ENCODE results near the gene MRPL2. TPM values are rescaled to one million over a fixed set of nuclear protein-coding genes. Genes with fewer than 3 reads are reported as not detected.

The MRPL2 gene
- total RNA-seq, 1 experiment from 2014 or later: 123 TPM

DNA sequence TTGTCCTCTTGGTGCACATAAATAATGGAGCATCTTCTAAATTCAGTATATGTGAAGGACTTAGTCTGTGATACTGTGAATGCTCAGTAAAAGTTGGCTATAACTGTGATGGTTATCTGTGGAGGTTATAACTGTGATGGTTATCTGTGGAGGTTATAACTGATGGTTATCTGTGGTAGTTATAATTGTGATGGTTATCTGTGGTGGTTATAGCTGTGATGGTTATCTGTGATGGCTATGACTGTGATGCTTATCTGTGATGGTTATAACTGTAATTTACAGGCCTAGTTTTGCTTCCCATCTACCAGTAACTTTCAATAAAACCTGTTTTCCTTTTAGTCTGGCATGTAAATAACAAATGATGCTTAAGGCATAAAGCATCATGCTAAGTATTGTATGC, 33.4 kb upstream of the MRPL2 start:
- H3K9me3 ChIP-seq (ENCODE audit: control insufficient read depth in 1 of 2, insufficient read depth in 1 of 2, low read depth in 1 of 2, low read length in 2 of 2): no peaks in the 10 kb centered on the region
- no peaks in the 10 kb centered on the region for H3K9me2 ChIP-seq (ENCODE audit: insufficient read depth)
- no peak overlapping the region for H3K9ac ChIP-seq (ENCODE audit: low read length)
- H3K4me1 ChIP-seq (ENCODE audit: control insufficient read depth in 1 of 2, insufficient read depth in 2 of 2, low read length in 2 of 2): peaks cover 48 to 86% of the 10 kb centered on the region in 2 experiments
- H4K20me1 ChIP-seq (ENCODE audit: insufficient read depth): no peaks in the 10 kb centered on the region; the same call in 1 of the 2 replicates
- TF ChIP-seq ZNF274 (IDR thresholded peaks at IDR 0.05; ENCODE audit: low read depth, low read length) (no peak), CEBPB (IDR thresholded peaks at IDR 0.05; ENCODE audit: low read depth) (no peak)
- peaks cover 82% of the 10 kb centered on the region for H3K79me2 ChIP-seq (ENCODE audit: insufficient read depth, low read length)
- RAD21 ChIA-PET (ENCODE audit: low non-redundant PET in 1 of 2, low total read pairs in 2 of 2, uncharacterized antibody in 2 of 2, unreplicated experiment in 2 of 2): no interaction called here
- H3K4me3 ChIP-seq (replicated peaks in 1 of 2; ENCODE audit: low read depth in 1 of 2, low read length in 2 of 2): no peak overlapping the region
- no peaks in the 10 kb centered on the region for H3K36me3 ChIP-seq (ENCODE audit: control insufficient read depth in 1 of 2, insufficient read depth in 2 of 2, low read length in 2 of 2)
- H3K27me3 ChIP-seq (ENCODE audit: insufficient read depth, low read length): no peaks in the 10 kb centered on the region
- intact Hi-C loops (cut with micrococcal nuclease): no loop called here
- H2AFZ ChIP-seq (ENCODE audit: low read depth, low read length, poor library complexity, severe bottlenecking): no peak overlapping the region
- no peak overlapping the region for H3K4me2 ChIP-seq (ENCODE audit: low read length)
- DNase-seq (ENCODE audit: low read depth, low spot score): no peak
- H3K27ac ChIP-seq (ENCODE audit: low read depth, low read length): no peak overlapping the region
- POLR2A ChIA-PET: no interaction called here
- no TSS peak for BruUV-seq (replicated peaks)
- CTCF ChIA-PET: no interaction called here
- no peak for ATAC-seq

DNA sequence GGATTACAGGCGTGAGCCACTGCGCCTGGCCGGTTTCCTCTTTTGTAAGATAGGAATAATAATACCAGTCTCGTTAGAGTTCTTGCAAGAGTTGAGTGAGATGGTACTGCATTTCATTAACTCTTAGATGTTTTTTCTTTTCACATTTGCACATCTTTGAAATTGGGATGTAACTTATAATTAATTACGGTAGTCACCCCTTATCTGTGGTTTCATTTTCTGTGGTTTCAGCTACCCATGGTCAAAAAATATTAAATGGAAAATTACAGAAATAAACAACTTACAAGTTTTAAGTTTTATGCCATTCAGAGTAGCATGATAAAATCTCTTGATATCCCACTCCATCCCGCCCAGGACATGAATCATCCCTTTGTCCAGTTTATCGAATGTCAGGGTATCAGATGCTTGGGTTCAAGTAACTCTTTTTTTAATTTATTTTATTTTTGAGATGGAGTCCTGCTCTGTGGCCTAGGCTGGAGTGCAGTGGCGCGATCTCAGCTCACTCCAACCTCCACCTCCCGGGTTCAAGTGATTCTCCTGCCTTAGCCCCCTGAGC, 32.3 kb upstream of the MRPL2 start:
- Histone ChIP-seq H2AFZ (ENCODE audit: low read depth, low read length, poor library complexity, severe bottlenecking) (no peak overlapping the region), H3K36me3 (ENCODE audit: control insufficient read depth in 1 of 2, insufficient read depth in 2 of 2, low read length in 2 of 2) (no peaks in the 10 kb centered on the region), H3K9ac (ENCODE audit: low read length) (no peak overlapping the region), H3K9me3 (ENCODE audit: control insufficient read depth in 1 of 2, insufficient read depth in 1 of 2, low read depth in 1 of 2, low read length in 2 of 2) (no peaks in the 10 kb centered on the region), H4K20me1 (ENCODE audit: insufficient read depth) (no peaks in the 10 kb centered on the region; the same call in 1 of the 2 replicates), H3K9me2 (ENCODE audit: insufficient read depth) (no peaks in the 10 kb centered on the region), H3K27ac (ENCODE audit: low read depth, low read length) (peak overlapping the region; percentile 56), H3K79me2 (ENCODE audit: insufficient read depth, low read length) (peaks cover 82% of the 10 kb centered on the region), H3K27me3 (ENCODE audit: insufficient read depth, low read length) (no peaks in the 10 kb centered on the region), H3K4me1 (ENCODE audit: control insufficient read depth in 1 of 2, insufficient read depth in 2 of 2, low read length in 2 of 2) (peaks cover 37 to 85% of the 10 kb centered on the region in 2 experiments), H3K4me2 (ENCODE audit: low read length) (no peak overlapping the region), H3K4me3 (replicated peaks in 1 of 2; ENCODE audit: low read depth in 1 of 2, low read length in 2 of 2) (no peak overlapping the region)
- no TSS peak for BruUV-seq (replicated peaks)
- no peak for ATAC-seq
- DNase-seq (ENCODE audit: low read depth, low spot score): no peak
- RAD21 ChIA-PET (ENCODE audit: low non-redundant PET in 1 of 2, low total read pairs in 2 of 2, uncharacterized antibody in 2 of 2, unreplicated experiment in 2 of 2): no interaction called here
- intact Hi-C loops (cut with micrococcal nuclease): no loop called here
- TF ChIP-seq SIN3A (IDR thresholded peaks at IDR 0.05; ENCODE audit: low read depth): no peak
- no peak for TF ChIP-seq EGR1 (IDR thresholded peaks at IDR 0.05; ENCODE audit: low read depth)
- TF ChIP-seq FOSL1 (IDR thresholded peaks at IDR 0.05; ENCODE audit: low read depth): no peak
- TF ChIP-seq EZH2phosphoT487 (IDR thresholded peaks at IDR 0.05; ENCODE audit: borderline replicate concordance): no peak
- TF ChIP-seq, protein P1, sequence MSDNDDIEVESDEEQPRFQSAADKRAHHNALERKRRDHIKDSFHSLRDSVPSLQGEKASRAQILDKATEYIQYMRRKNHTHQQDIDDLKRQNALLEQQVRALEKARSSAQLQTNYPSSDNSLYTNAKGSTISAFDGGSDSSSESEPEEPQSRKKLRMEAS (IDR thresholded peaks at IDR 0.05): no peak
- no peak for TF ChIP-seq ZNF274 (IDR thresholded peaks at IDR 0.05; ENCODE audit: low read depth, low read length)
- TF ChIP-seq, protein P2, sequence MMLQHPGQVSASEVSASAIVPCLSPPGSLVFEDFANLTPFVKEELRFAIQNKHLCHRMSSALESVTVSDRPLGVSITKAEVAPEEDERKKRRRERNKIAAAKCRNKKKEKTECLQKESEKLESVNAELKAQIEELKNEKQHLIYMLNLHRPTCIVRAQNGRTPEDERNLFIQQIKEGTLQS (IDR thresholded peaks at IDR 0.05): no peak
- TF ChIP-seq ZFX (IDR thresholded peaks at IDR 0.05): no peak
- no peak for TF ChIP-seq YY1 (IDR thresholded peaks at IDR 0.05; ENCODE audit: extremely low read depth, insufficient replicate concordance, low read depth, low read length)
- TF ChIP-seq, protein P3, sequence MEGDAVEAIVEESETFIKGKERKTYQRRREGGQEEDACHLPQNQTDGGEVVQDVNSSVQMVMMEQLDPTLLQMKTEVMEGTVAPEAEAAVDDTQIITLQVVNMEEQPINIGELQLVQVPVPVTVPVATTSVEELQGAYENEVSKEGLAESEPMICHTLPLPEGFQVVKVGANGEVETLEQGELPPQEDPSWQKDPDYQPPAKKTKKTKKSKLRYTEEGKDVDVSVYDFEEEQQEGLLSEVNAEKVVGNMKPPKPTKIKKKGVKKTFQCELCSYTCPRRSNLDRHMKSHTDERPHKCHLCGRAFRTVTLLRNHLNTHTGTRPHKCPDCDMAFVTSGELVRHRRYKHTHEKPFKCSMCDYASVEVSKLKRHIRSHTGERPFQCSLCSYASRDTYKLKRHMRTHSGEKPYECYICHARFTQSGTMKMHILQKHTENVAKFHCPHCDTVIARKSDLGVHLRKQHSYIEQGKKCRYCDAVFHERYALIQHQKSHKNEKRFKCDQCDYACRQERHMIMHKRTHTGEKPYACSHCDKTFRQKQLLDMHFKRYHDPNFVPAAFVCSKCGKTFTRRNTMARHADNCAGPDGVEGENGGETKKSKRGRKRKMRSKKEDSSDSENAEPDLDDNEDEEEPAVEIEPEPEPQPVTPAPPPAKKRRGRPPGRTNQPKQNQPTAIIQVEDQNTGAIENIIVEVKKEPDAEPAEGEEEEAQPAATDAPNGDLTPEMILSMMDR (IDR thresholded peaks at IDR 0.05 in 2 of 3, conservative IDR thresholded peaks at IDR 0.05 in 1 of 3; ENCODE audit: borderline replicate concordance in 1 of 3, insufficient read depth in 1 of 3, low read depth in 2 of 3, low read length in 2 of 3): no peak
- POLR2A ChIA-PET: interaction anchor here (2.5 kb wide), 1 partner anchor 15 kb away, joined by 8 read pairs; the partner anchor contains the start of gene PTK7
- CTCF ChIA-PET: no interaction called here

Measured in HCT116 (cell line).